ENCODE results near the gene ZNF90.

- no peak for TF ChIP-seq CTCF (conservative IDR thresholded peaks at IDR 0.05; ENCODE audit: low read depth in 2 of 2)
- no peak for TF ChIP-seq EZH2 (IDR thresholded peaks at IDR 0.05; ENCODE audit: low read depth, unreplicated experiment)
- no peak for TF ChIP-seq EZH2phosphoT487 (IDR thresholded peaks at IDR 0.05; ENCODE audit: unreplicated experiment)
- no peak for TF ChIP-seq POLR2AphosphoS5 (IDR thresholded peaks at IDR 0.05; ENCODE audit: low read depth)
- TF ChIP-seq ZNF114 (CRISPR knock-in tag; IDR thresholded peaks at IDR 0.05) = no peak
- TF ChIP-seq REST (IDR thresholded peaks at IDR 0.05; ENCODE audit: unreplicated experiment) = no peak
- TF ChIP-seq JUNB (IDR thresholded peaks at IDR 0.05; ENCODE audit: unreplicated experiment) = no peak
- no peak for TF ChIP-seq ETS1 (IDR thresholded peaks at IDR 0.05)
Observed at GRCh38 chr19:20162821-20163220, 85.0 kb downstream of the ZNF90 start.

Data from GM23338 (cell line).